MM.1S (cell line): ENCODE data around the gene PHACTR4.

Experiments
- DNase-seq: peaks from one replicate; pipeline ENCODE4 v3.0.0-alpha.2; 2015
- H2AFZ ChIP-seq: fragments of 300-600 bp; sonication (generic); 2 replicates; pipeline ENCODE4 v1.6.0; 2016; ENCODE audit warnings: antibody characterized with exemption, low read length
- H3F3A ChIP-seq: fragments of 300-600 bp; sonication (generic); 2 replicates; pipeline ENCODE4 v1.6.1; 2016; ENCODE audit warnings: mild to moderate bottlenecking, antibody characterized with exemption, low read length, moderate library complexity, mixed read lengths; ENCODE audit not compliant: insufficient read depth
- H3K27ac ChIP-seq: fragments of 300-600 bp; sonication (generic); 2 replicates; pipeline ENCODE4 v1.5.1; 2016; ENCODE audit warnings: mild to moderate bottlenecking, low read length
- H3K27me3 ChIP-seq: fragments of 300-600 bp; sonication (generic); replicated peaks from 2 replicates; pipeline ENCODE4 v1.6.0; 2016; ENCODE audit warnings: low read length; ENCODE audit not compliant: insufficient read depth
- H3K36me3 ChIP-seq: fragments of 300-600 bp; sonication (generic); replicated peaks from 2 replicates; pipeline ENCODE4 v1.6.1; 2016; ENCODE audit warnings: mild to moderate bottlenecking, low read length, mixed read lengths; ENCODE audit not compliant: insufficient read depth
- H3K4me1 ChIP-seq: fragments of 300-600 bp; sonication (generic); 2 replicates; pipeline ENCODE4 v1.6.1; 2016; ENCODE audit warnings: low read length, mixed read lengths
- H3K4me2 ChIP-seq: fragments of 300-600 bp; sonication (generic); 2 replicates; pipeline ENCODE4 v1.6.0; 2016; ENCODE audit warnings: low read depth, low read length
- H3K4me3 ChIP-seq: fragments of 300-600 bp; sonication (generic); 2 replicates; pipeline ENCODE4 v1.5.1; 2016; ENCODE audit warnings: low read length, mixed read lengths
- H3K79me2 ChIP-seq: fragments of 300-600 bp; sonication (generic); 2 replicates; pipeline ENCODE4 v1.6.1; 2016; ENCODE audit warnings: mixed run types, low read length, mixed read lengths
- H3K9ac ChIP-seq: fragments of 300-600 bp; sonication (generic); 2 replicates; pipeline ENCODE4 v1.6.1; 2016; ENCODE audit warnings: low read length, mixed read lengths
- H3K9me2 ChIP-seq: fragments of 300-600 bp; sonication (generic); replicated peaks from 2 replicates; pipeline ENCODE4 v1.6.1; 2016; ENCODE audit warnings: mild to moderate bottlenecking, low read length, mixed read lengths; ENCODE audit not compliant: insufficient read depth
- H3K9me3 ChIP-seq: fragments of 300-600 bp; sonication (generic); replicated peaks from 2 replicates; pipeline ENCODE4 v1.6.1; 2016; ENCODE audit warnings: mild to moderate bottlenecking, low read length, mixed read lengths; ENCODE audit not compliant: insufficient read depth
- H4K20me1 ChIP-seq: fragments of 300-600 bp; sonication (generic); 2 replicates; pipeline ENCODE4 v1.6.1; 2016; ENCODE audit warnings: mild to moderate bottlenecking, low read length, moderate library complexity, mixed read lengths; ENCODE audit not compliant: insufficient read depth
- EZH2 ChIP-seq: fragments of 300-600 bp; sonication (generic); optimal IDR thresholded peaks from 2 replicates; pipeline ENCODE3; 2017; ENCODE audit warnings: low read depth, mild to moderate bottlenecking, antibody characterized with exemption, low read length, mixed read lengths
- EZH2phosphoT487 ChIP-seq: fragments of 300-600 bp; sonication (generic); IDR thresholded peaks from 2 replicates; pipeline ENCODE4 v1.6.1; 2018; ENCODE audit warnings: antibody characterized with exemption, low read length
- TF ChIP-seq, protein P1 (sequence below): fragments of 300-600 bp; sonication (generic); IDR thresholded peaks from 2 replicates; pipeline ENCODE4 v1.5.1; 2016; ENCODE audit warnings: antibody characterized with exemption, low read length, mixed read lengths

The PHACTR4 gene

GRCh38 chr1:28421744-28422143, 52.2 kb downstream of the PHACTR4 start:
- Histone ChIP-seq H3K27ac (no peak overlapping the region), H3K4me2 (no peak overlapping the region)

DNA sequence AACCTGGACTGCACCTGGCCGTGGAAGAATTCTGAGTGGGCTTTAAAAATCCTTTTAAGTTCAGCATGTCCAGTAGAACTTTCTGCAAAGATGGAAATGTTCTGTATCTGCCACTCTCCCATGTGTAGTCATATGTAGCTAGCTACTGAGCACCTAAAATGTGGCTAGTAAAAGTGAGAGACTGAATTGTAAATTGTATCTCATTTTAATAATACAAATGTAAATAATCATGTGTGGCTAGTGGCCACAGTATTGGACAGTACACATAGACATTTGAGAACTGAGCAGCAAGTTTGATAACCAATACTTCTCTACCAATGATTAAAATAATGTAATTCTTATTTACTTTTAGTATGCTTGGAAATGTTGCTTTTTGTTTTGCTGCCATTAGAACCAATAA, 57.3 kb downstream of the PHACTR4 start:
- Histone ChIP-seq H3K4me2 (no peak overlapping the region), H3K36me3 (no peaks in the 10 kb centered on the region)

More at GRCh38 chr1:28421744-28422143, 52.2 kb downstream of the PHACTR4 start:
- Histone ChIP-seq H3K36me3 (no peaks in the 10 kb centered on the region), H3K4me3 (no peak overlapping the region), H3K79me2 (peaks cover 4% of the 10 kb centered on the region; the same call in 1 of the 2 replicates), H3K27me3 (no peaks in the 10 kb centered on the region), H4K20me1 (no peaks in the 10 kb centered on the region), H3K9me3 (no peaks in the 10 kb centered on the region), H2AFZ (no peak overlapping the region), H3K4me1 (peaks cover 5% of the 10 kb centered on the region; the same call in 1 of the 2 replicates), H3K9me2 (no peaks in the 10 kb centered on the region), H3F3A (peaks cover 6% of the 10 kb centered on the region; the same call in 1 of the 2 replicates), H3K9ac (no peak overlapping the region)
- TF ChIP-seq, protein P1, sequence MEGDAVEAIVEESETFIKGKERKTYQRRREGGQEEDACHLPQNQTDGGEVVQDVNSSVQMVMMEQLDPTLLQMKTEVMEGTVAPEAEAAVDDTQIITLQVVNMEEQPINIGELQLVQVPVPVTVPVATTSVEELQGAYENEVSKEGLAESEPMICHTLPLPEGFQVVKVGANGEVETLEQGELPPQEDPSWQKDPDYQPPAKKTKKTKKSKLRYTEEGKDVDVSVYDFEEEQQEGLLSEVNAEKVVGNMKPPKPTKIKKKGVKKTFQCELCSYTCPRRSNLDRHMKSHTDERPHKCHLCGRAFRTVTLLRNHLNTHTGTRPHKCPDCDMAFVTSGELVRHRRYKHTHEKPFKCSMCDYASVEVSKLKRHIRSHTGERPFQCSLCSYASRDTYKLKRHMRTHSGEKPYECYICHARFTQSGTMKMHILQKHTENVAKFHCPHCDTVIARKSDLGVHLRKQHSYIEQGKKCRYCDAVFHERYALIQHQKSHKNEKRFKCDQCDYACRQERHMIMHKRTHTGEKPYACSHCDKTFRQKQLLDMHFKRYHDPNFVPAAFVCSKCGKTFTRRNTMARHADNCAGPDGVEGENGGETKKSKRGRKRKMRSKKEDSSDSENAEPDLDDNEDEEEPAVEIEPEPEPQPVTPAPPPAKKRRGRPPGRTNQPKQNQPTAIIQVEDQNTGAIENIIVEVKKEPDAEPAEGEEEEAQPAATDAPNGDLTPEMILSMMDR: no peak
- TF ChIP-seq EZH2phosphoT487 (no peak), EZH2 (no peak)
- no peak for DNase-seq

DNA sequence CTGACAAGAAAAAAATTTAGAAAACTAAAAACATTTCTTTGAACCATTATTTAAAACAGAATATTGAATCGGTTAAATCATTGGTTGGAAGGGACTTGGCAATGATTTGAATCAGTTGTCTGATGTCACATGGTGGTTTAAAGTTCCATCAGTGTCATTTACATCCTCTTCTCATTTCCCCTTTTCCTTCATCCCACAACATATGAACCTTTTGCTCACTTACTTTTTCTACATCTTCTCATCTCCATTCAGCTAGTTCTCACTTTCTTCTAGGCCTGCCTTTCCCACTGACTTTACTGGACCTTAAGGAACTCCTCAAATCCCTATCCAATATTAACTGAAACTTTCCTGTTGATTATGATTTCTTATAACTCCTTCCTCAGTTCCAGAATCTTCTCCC, 58.5 kb downstream of the PHACTR4 start:
- H3K4me2 ChIP-seq: no peak overlapping the region

More for the DNA sequence above, 57.3 kb downstream of the PHACTR4 start:
- H3K9me2 ChIP-seq: no peaks in the 10 kb centered on the region
- DNase-seq: no peak
- H3K4me1 ChIP-seq: no peaks in the 10 kb centered on the region
- H3K9ac ChIP-seq: no peak overlapping the region
- no peaks in the 10 kb centered on the region for H3K27me3 ChIP-seq
- H3F3A ChIP-seq: no peaks in the 10 kb centered on the region
- no peaks in the 10 kb centered on the region for H4K20me1 ChIP-seq
- H3K9me3 ChIP-seq: no peaks in the 10 kb centered on the region
- TF ChIP-seq EZH2 (no peak), EZH2phosphoT487 (no peak)
- TF ChIP-seq, protein P1: no peak
- no peak overlapping the region for H3K4me3 ChIP-seq
- H3K79me2 ChIP-seq: no peaks in the 10 kb centered on the region
- no peak overlapping the region for H3K27ac ChIP-seq
- no peak overlapping the region for H2AFZ ChIP-seq

More for the DNA sequence above, 58.5 kb downstream of the PHACTR4 start:
- Histone ChIP-seq H4K20me1 (no peaks in the 10 kb centered on the region), H3K4me1 (no peaks in the 10 kb centered on the region), H3F3A (no peaks in the 10 kb centered on the region), H3K36me3 (no peaks in the 10 kb centered on the region), H3K4me3 (no peak overlapping the region), H3K27me3 (no peaks in the 10 kb centered on the region), H3K9me3 (no peaks in the 10 kb centered on the region), H3K9me2 (no peaks in the 10 kb centered on the region), H3K79me2 (no peaks in the 10 kb centered on the region), H3K9ac (no peak overlapping the region), H3K27ac (no peak overlapping the region), H2AFZ (no peak overlapping the region)
- TF ChIP-seq, protein P1: no peak
- no peak for TF ChIP-seq EZH2phosphoT487
- no peak for TF ChIP-seq EZH2
- DNase-seq: no peak
